ENCODE measurements around the gene LSR.

DNA sequence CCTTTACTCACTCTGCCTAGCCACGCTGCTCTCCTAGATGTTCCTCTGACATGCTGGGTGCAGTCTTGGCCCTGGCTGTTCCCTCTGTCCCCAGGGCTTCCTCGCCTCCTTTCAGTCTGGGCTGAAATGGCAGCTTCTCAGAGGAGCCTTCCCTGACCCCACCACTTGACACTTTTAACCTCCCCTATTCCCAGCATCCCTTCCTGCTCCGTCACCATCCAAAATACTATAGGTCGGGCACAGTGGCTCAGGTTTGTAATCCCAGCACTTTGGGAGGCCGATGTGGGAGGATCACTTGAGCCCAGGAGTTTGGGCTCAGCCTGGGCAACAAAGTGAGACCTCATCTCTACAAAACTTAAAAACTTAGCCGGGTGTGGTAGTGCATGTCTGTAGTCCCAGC lies 22.9 kb upstream of the LSR start:
- no peak for TF ChIP-seq CTCF (IDR thresholded peaks at IDR 0.05)
- TF ChIP-seq EZH2 (IDR thresholded peaks at IDR 0.05; ENCODE audit: borderline replicate concordance, insufficient read depth, low read depth, low read length, poor library complexity, severe bottlenecking) = no peak
